Measurements from ENCODE around the gene POLG.
"Not testable (repeated sequence)": the region's sequence is repeated elsewhere in the genome, so short reads cannot be mapped to it uniquely, and the experiment has no call there.

Gene POLG

GRCh38 chr15:89303986-89304385 lies 30.6 kb downstream of the POLG start:
- Mint-ChIP-seq H3K9me3 (no peaks in the 10 kb centered on the region), H3K36me3 (peaks cover 9% of the 10 kb centered on the region), H3K27ac (no peak overlapping the region), H3K27me3 (no peaks in the 10 kb centered on the region), H3K4me1 (no peaks in the 10 kb centered on the region), H3K4me3 (no peak overlapping the region)

DNA sequence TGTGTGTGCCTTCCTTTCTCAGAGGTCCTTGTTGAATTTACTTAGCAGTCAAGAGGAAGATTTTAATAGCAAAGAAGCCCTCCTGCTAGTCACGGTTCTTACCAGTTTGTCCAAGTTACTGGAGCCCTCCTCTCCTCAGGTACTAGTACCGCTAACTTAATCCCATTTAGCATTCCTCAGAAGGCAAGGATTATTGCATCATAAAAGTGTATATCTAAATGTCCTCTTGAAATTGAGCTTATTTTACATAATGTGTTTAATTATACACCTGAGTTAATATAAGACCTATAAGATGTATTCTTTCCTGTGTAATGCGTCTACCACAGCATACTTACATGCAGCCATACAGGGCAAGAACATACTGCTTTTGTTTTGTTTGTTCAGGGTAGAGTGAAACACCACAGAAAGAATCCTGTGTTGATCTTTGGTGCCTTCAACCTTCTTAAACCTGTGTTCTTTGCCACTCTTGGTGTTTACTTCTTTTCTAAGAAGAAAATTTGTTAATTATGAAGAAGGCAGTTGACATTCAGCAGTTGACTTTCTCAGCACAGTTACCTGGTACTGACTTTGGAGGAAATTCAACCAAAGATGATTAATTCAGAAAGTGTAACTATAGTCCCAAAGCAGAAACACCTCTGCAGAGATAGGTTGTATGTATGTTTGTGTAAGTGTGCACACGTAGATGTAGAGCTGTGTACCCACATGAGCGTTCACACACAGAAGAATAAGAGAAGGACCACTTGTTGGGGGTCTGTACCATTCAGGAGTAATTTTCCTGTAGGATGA lies 33.1 kb downstream of the POLG start:
- no peak overlapping the region for H3K27ac Mint-ChIP-seq

GRCh38 chr15:89299896-89300295 lies 34.7 kb downstream of the POLG start:
- Mint-ChIP-seq H3K4me1 (no peaks in the 10 kb centered on the region), H3K36me3 (peaks cover 16% of the 10 kb centered on the region)

More for the DNA sequence above, 33.1 kb downstream of the POLG start:
- H3K36me3 Mint-ChIP-seq: peaks cover 13% of the 10 kb centered on the region
- H3K27me3 Mint-ChIP-seq: no peaks in the 10 kb centered on the region
- H3K4me3 Mint-ChIP-seq: no peak overlapping the region
- no peaks in the 10 kb centered on the region for H3K9me3 Mint-ChIP-seq
- no peaks in the 10 kb centered on the region for H3K4me1 Mint-ChIP-seq

DNA sequence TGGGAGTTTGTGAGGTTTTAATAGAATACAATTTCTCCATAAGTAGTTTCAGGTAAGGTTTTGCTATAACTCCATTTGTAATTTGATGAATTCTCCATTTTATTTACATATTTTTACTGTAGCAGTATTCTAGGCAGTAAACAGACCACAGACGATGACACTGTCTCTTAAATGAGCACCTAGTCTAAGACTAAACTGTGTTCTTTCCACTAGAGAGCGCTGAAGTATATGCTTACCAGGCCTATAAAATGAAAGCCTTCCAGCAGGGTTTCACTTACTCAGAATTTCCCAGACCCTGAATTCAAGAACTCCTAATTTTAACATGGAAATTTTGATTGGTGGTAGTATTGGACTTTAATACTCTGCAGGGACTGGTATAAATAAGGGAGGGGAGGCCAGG lies 41.6 kb downstream of the POLG start:
- Mint-ChIP-seq H3K36me3 (peaks cover 9% of the 10 kb centered on the region), H3K9me3 (no peaks in the 10 kb centered on the region), H3K27ac (no peak overlapping the region), H3K4me3 (no peak overlapping the region), H3K27me3 (no peaks in the 10 kb centered on the region), H3K4me1 (no peaks in the 10 kb centered on the region)

More at GRCh38 chr15:89299896-89300295, 34.7 kb downstream of the POLG start:
- no peaks in the 10 kb centered on the region for H3K27me3 Mint-ChIP-seq
- H3K4me3 Mint-ChIP-seq: no peak overlapping the region
- H3K27ac Mint-ChIP-seq: no peak overlapping the region
- H3K9me3 Mint-ChIP-seq: no peaks in the 10 kb centered on the region

DNA sequence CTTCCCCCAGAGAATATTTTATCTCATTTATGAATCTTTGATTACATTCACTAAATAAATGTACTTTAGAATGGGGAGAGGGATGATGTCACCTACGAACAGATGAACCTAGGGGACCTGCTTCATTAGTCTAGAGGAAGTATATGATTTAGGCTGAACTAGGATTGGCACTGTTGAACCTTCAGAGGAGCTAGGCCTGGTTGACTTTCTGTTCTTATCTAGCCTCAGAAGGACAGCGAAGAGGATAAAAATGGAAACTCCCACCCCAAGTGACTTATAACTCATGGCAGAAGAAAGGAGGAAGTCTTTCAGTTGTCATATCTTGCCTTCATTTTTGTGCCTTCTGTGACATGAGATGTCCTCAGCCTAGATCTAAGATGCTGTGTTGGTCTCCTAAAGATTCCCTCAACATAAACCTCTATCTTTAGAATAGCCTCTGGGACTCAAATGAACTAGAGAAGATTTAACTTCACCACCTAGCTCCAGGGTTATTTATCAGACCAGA lies 42.6 kb downstream of the POLG start:
- Mint-ChIP-seq H3K36me3 (peaks cover 16% of the 10 kb centered on the region), H3K9me3 (no peaks in the 10 kb centered on the region), H3K4me1 (no peaks in the 10 kb centered on the region), H3K27ac (no peak overlapping the region), H3K4me3 (no peak overlapping the region), H3K27me3 (no peaks in the 10 kb centered on the region)

- no peak overlapping the region for H3K27ac Mint-ChIP-seq
- H3K4me3 Mint-ChIP-seq: no peak overlapping the region
- H3K9me3 Mint-ChIP-seq: no peaks in the 10 kb centered on the region
- no peaks in the 10 kb centered on the region for H3K27me3 Mint-ChIP-seq
- H3K4me1 Mint-ChIP-seq: peaks cover 6% of the 10 kb centered on the region
- peaks cover 27% of the 10 kb centered on the region for H3K36me3 Mint-ChIP-seq
These were observed 51.4 kb downstream of the POLG start for GRCh38 chr15:89283201-89283600.

- peaks cover 9% of the 10 kb centered on the region for H3K4me1 Mint-ChIP-seq
- no peak overlapping the region for H3K27ac Mint-ChIP-seq
- peaks cover 26% of the 10 kb centered on the region for H3K36me3 Mint-ChIP-seq
- no peaks in the 10 kb centered on the region for H3K27me3 Mint-ChIP-seq
- H3K9me3 Mint-ChIP-seq: no peaks in the 10 kb centered on the region
- H3K4me3 Mint-ChIP-seq: no peak overlapping the region
These were observed 52.0 kb downstream of the POLG start for GRCh38 chr15:89282631-89283030.

DNA sequence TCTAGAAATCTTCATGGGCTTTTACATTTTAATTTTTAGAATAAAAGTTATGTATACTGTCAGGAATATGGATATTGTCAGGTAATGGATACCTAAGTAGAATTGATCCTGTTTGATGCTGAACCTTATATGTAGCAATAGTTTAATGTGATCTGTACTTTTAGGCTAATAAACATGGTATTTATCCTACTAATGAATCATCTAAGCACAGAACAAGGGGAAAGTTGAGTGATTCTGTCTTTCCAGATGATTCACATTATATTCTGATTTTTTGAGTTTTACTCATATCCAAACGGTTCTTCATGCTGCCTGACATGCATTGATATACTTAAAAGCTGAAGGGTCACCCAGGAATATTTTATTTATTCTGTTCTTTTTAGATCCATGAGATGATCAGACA lies 56.3 kb downstream of the POLG start:
- no peaks in the 10 kb centered on the region for H3K27me3 Mint-ChIP-seq
- peaks cover 14% of the 10 kb centered on the region for H3K36me3 Mint-ChIP-seq
- no peak overlapping the region for H3K27ac Mint-ChIP-seq
- peaks cover 9% of the 10 kb centered on the region for H3K4me1 Mint-ChIP-seq
- H3K4me3 Mint-ChIP-seq: no peak overlapping the region
- no peaks in the 10 kb centered on the region for H3K9me3 Mint-ChIP-seq

DNA sequence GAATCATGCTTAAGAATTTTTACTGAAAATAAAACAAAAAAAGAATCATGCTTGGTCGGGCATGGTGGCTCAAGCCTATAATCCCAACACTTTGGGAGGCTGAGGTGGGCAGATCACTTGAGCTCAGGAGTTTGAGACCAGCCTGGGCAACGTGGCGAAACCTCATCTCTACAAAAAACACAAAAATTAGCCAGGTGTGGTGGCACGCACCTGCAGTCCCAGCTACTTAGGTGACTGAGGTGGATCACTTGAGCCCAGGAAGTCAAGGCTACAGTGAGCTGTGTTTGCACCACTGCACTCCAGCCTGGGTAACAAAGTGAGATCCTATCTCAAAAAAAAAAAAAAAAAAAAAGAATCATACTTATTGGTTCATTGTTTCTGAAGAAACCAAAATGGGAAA lies 57.3 kb downstream of the POLG start:
- not testable (repeated sequence) for H3K9me3 Mint-ChIP-seq, H3K4me1 Mint-ChIP-seq, H3K27me3 Mint-ChIP-seq, H3K4me3 Mint-ChIP-seq, H3K27ac Mint-ChIP-seq
- H3K36me3 Mint-ChIP-seq: peaks cover 14% of the 10 kb centered on the region
